H1 (cell line): Measurements from ENCODE around the gene HIPK2. TPM values are rescaled to one million over a fixed set of nuclear protein-coding genes. Genes with fewer than 3 reads are reported as not detected.

Experiments used
- CTCF ChIA-PET: fragments of 300-600 bp; sonication (Branson Sonifier 250); formaldehyde crosslinking; loops from one replicate; lab custom pipeline; 2021; ENCODE audit not compliant: partially characterized antibody; lab: Charles Lee
- POLR2A ChIA-PET: fragments of 300-600 bp; sonication (Branson Sonifier 250); formaldehyde crosslinking; loops from one replicate; lab custom pipeline; 2021; ENCODE audit warnings: inconsistent platforms; ENCODE audit not compliant: partially characterized antibody; lab: Charles Lee
- DNase-seq, 2 experiments: peaks; one replicate each; pipeline versions ENCODE4 v3.0.0 to v3.0.0-alpha.2; 2010 to 2022; ENCODE audit warnings: low spot score in 2 of 2, low read depth in 1 of 2, mixed read lengths in 1 of 2
- FAIRE-seq: peaks from 2 replicates; lab custom pipeline; 2011; peaks lifted over from hg19 to GRCh38; lab: Jason Lieb, UNC
- H2AFZ ChIP-seq: 2 replicates; pipeline ENCODE4 v1.8.1; 2012; ENCODE audit warnings: low read length, inconsistent platforms
- H2AK5ac ChIP-seq: 2 replicates; pipeline ENCODE4 v1.6.1; 2013; ENCODE audit warnings: low read depth, low read length
- H2BK120ac ChIP-seq: replicated peaks from 2 replicates; pipeline ENCODE3; 2013; ENCODE audit warnings: low read depth, low read length, inconsistent platforms
- H2BK12ac ChIP-seq: 2 replicates; pipeline ENCODE4 v1.6.1; 2013; ENCODE audit warnings: low read depth, low read length
- H2BK15ac ChIP-seq: 2 replicates; pipeline ENCODE4 v1.6.1; 2013; ENCODE audit warnings: low read length
- H2BK20ac ChIP-seq: 2 replicates; pipeline ENCODE4 v1.6.1; 2013; ENCODE audit warnings: low read length
- H2BK5ac ChIP-seq: 2 replicates; pipeline ENCODE4 v1.6.1; 2013; ENCODE audit warnings: low read depth, low read length
- H3K14ac ChIP-seq: 2 replicates; pipeline ENCODE4 v1.6.1; 2013; ENCODE audit warnings: inconsistent platforms; ENCODE audit not compliant: insufficient read length
- H3K18ac ChIP-seq: 2 replicates; pipeline ENCODE4 v1.6.1; 2013; ENCODE audit warnings: low read length; ENCODE audit errors: extremely low read depth
- H3K23ac ChIP-seq: 2 replicates; pipeline ENCODE4 v1.6.1; 2013; ENCODE audit warnings: inconsistent platforms; ENCODE audit not compliant: insufficient read length
- H3K23me2 ChIP-seq: 2 replicates; pipeline ENCODE4 v1.6.1; 2013; ENCODE audit warnings: low read depth, low read length
- H3K27ac ChIP-seq: 2 replicates; pipeline ENCODE4 v1.6.1; 2011; ENCODE audit warnings: low read depth, low read length, inconsistent platforms
- H3K27me3 ChIP-seq, 4 experiments: replicated peaks in 1 of 4; 1 replicate in 1 of 4; 2 replicates in 3 of 4; pipeline versions ENCODE4 v1.6.1 to v1.8.1; 2011 to 2013; ENCODE audit warnings: low read length in 3 of 4, mild to moderate bottlenecking in 3 of 4, inconsistent platforms in 2 of 4, mixed read lengths in 2 of 4, moderate library complexity in 1 of 4; ENCODE audit not compliant: control insufficient read depth in 3 of 4, insufficient read depth in 3 of 4; ENCODE audit errors: extremely low read depth in 1 of 4
- H3K36me3 ChIP-seq, 4 experiments: 2 replicates each; pipeline versions ENCODE4 v1.6.1 to v1.8.1; 2011 to 2013; ENCODE audit warnings: mild to moderate bottlenecking in 4 of 4, low read length in 3 of 4, moderate library complexity in 2 of 4, control low read depth in 1 of 4, inconsistent platforms in 1 of 4; ENCODE audit not compliant: insufficient read depth in 4 of 4, control insufficient read depth in 2 of 4
- H3K4ac ChIP-seq: replicated peaks from 2 replicates; pipeline ENCODE3; 2013; ENCODE audit warnings: low read length, low read depth, mixed read lengths, inconsistent platforms; ENCODE audit not compliant: insufficient read length
- H3K4me1 ChIP-seq, 4 experiments: replicated peaks in 1 of 4; 1 replicate in 1 of 4; 2 replicates in 3 of 4; pipeline versions ENCODE4 v1.6.1 to v1.8.1; 2011 to 2013; ENCODE audit warnings: low read length in 3 of 4, inconsistent platforms in 2 of 4, mixed read lengths in 1 of 4; ENCODE audit not compliant: insufficient read depth in 4 of 4, control insufficient read depth in 3 of 4
- H3K4me2 ChIP-seq, 2 experiments: 2 replicates each; pipeline versions ENCODE4 v1.6.1 to v1.8.1; 2011 to 2013; ENCODE audit warnings: low read depth in 2 of 2, low read length in 2 of 2, control low read depth in 1 of 2, inconsistent platforms in 1 of 2, mild to moderate bottlenecking in 1 of 2; ENCODE audit not compliant: insufficient read depth in 1 of 2
- H3K4me3 ChIP-seq, 4 experiments: fragments of 200-600, 300-600 bp in 1 of 4; sonication (generic), shearing (Covaris generic), sonication (Bioruptor Twin) in 1 of 4; 2 replicates each; pipeline versions ENCODE4 v1.5.1 to v1.8.1; 2011 to 2016; ENCODE audit warnings: low read length in 4 of 4, low read depth in 3 of 4, control low read depth in 2 of 4, inconsistent platforms in 2 of 4, mild to moderate bottlenecking in 2 of 4, mixed read lengths in 1 of 4, moderate library complexity in 1 of 4; ENCODE audit not compliant: insufficient read depth in 2 of 4; ENCODE audit errors: extremely low read depth in 1 of 4
- H3K56ac ChIP-seq: replicated peaks from 2 replicates; pipeline ENCODE3; 2013; ENCODE audit warnings: low read depth, mild to moderate bottlenecking, mixed read lengths, low read length, inconsistent platforms; ENCODE audit not compliant: insufficient read length
- H3K79me1 ChIP-seq: 2 replicates; pipeline ENCODE4 v1.6.1; 2013; ENCODE audit warnings: low read depth, low read length, control low read depth
- H3K79me2 ChIP-seq, 2 experiments: 2 replicates each; pipeline versions ENCODE4 v1.6.1 to v1.8.1; 2012 to 2013; ENCODE audit warnings: low read length in 2 of 2, mild to moderate bottlenecking in 2 of 2, inconsistent platforms in 1 of 2; ENCODE audit not compliant: insufficient read depth in 2 of 2, control insufficient read depth in 1 of 2
- H3K9ac ChIP-seq, 4 experiments: replicated peaks in 1 of 4; 1 replicate in 1 of 4; 2 replicates in 3 of 4; pipeline versions ENCODE4 v1.6.1 to v1.8.1; 2011 to 2013; ENCODE audit warnings: low read depth in 3 of 4, low read length in 3 of 4, control low read depth in 2 of 4, mild to moderate bottlenecking in 2 of 4, moderate library complexity in 2 of 4, inconsistent platforms in 1 of 4; ENCODE audit errors: extremely low read depth in 1 of 4
- H3K9me3 ChIP-seq, 2 experiments: 2 replicates each; pipeline versions ENCODE4 v1.6.1 to v1.8.1; 2012 to 2013; ENCODE audit warnings: mild to moderate bottlenecking in 2 of 2, moderate library complexity in 2 of 2, control low read depth in 1 of 2, inconsistent platforms in 1 of 2, low read depth in 1 of 2, low read length in 1 of 2, mixed read lengths in 1 of 2; ENCODE audit not compliant: insufficient read depth in 2 of 2
- H4K20me1 ChIP-seq, 2 experiments: replicated peaks in 1 of 2; 2 replicates each; pipeline versions ENCODE3 to v1.8.1; 2011 to 2013; ENCODE audit warnings: inconsistent platforms in 2 of 2, low read length in 2 of 2, mild to moderate bottlenecking in 1 of 2; ENCODE audit not compliant: insufficient read depth in 2 of 2, control insufficient read depth in 1 of 2
- H4K5ac ChIP-seq: 2 replicates; pipeline ENCODE4 v1.6.1; 2013; ENCODE audit warnings: low read length, low read depth, mixed read lengths, inconsistent platforms; ENCODE audit not compliant: insufficient read length
- H4K8ac ChIP-seq: 2 replicates; pipeline ENCODE4 v1.8.0; 2013; ENCODE audit warnings: mild to moderate bottlenecking, moderate library complexity, low read length, inconsistent platforms; ENCODE audit not compliant: insufficient read depth; ENCODE audit errors: extremely low read depth
- H4K91ac ChIP-seq: replicated peaks from 2 replicates; pipeline ENCODE3; 2013; ENCODE audit warnings: low read length, mixed read lengths, inconsistent platforms; ENCODE audit not compliant: insufficient read length
- BACH1 ChIP-seq: IDR thresholded peaks from 2 replicates; pipeline ENCODE4 v1.6.1; 2012; ENCODE audit warnings: low read length, improper control_type of control experiment
- CBX5 ChIP-seq: fragments of 300-800, 300-1000 bp; sonication (generic); IDR thresholded peaks from 2 replicates; pipeline ENCODE4 v1.7.1; 2016; ENCODE audit warnings: antibody characterized with exemption, low read length, low read depth
- CREB1 ChIP-seq: IDR thresholded peaks from 2 replicates; pipeline ENCODE4 v1.6.1; 2012; ENCODE audit warnings: inconsistent platforms
- EZH2 ChIP-seq: fragments of 200-600 bp; sonication (generic); IDR thresholded peaks from 2 replicates; pipeline ENCODE4 v1.7.1; 2012; ENCODE audit warnings: low read depth, mild to moderate bottlenecking, moderate library complexity, low read length, inconsistent platforms; ENCODE audit not compliant: severe bottlenecking
- KDM4A ChIP-seq: IDR thresholded peaks from one replicate; pipeline ENCODE4 v1.7.1; 2012; ENCODE audit warnings: low read depth, mild to moderate bottlenecking, moderate library complexity, low read length, inconsistent platforms; ENCODE audit not compliant: severe bottlenecking
- RXRA ChIP-seq: IDR thresholded peaks from 2 replicates; pipeline ENCODE4 v1.6.1; 2011; ENCODE audit warnings: low read depth, mild to moderate bottlenecking, low read length, moderate library complexity; ENCODE audit not compliant: insufficient read depth
- SAP30 ChIP-seq: fragments of 300-600 bp; sonication (generic); IDR thresholded peaks from 2 replicates; pipeline ENCODE4 v1.7.1; 2012; ENCODE audit warnings: low read length, moderate library complexity, mild to moderate bottlenecking, inconsistent platforms; ENCODE audit not compliant: insufficient read depth, insufficient replicate concordance
- SIN3A ChIP-seq, 2 experiments: IDR thresholded peaks in 1 of 2; conservative IDR thresholded peaks in 1 of 2; 2 replicates each; pipeline ENCODE4 v1.6.1; 2011 to 2012; ENCODE audit warnings: low read length in 2 of 2, improper control_type of control experiment in 1 of 2, low read depth in 1 of 2, mild to moderate bottlenecking in 1 of 2
- SIRT6 ChIP-seq: IDR thresholded peaks from one replicate; pipeline ENCODE4 v1.7.1; 2012; ENCODE audit warnings: low read length, inconsistent platforms
- SIX5 ChIP-seq: IDR thresholded peaks from 2 replicates; pipeline ENCODE4 v1.6.1; 2011; ENCODE audit warnings: mild to moderate bottlenecking, low read depth, low read length
- SP1 ChIP-seq: IDR thresholded peaks from 2 replicates; pipeline ENCODE4 v1.6.1; 2011; ENCODE audit warnings: low read depth, low read length
- SRF ChIP-seq: IDR thresholded peaks from 2 replicates; pipeline ENCODE4 v1.6.1; 2011; ENCODE audit warnings: mild to moderate bottlenecking, low read depth, low read length, moderate library complexity
- TCF12 ChIP-seq: IDR thresholded peaks from 2 replicates; pipeline ENCODE4 v1.6.1; 2011; ENCODE audit warnings: low read depth, mild to moderate bottlenecking, low read length
- WGBS, 2 experiments: shearing (Covaris generic) in 1 of 2; methylation state at CpG; one replicate each; pipeline versions ENCODE4 v1.1.6 to v1.1.7; 2013 to 2015; ENCODE audit warnings: low lambda C conversion rate in 2 of 2, mixed read lengths in 2 of 2, inconsistent platforms in 1 of 2, low coverage in 1 of 2, missing lambda C conversion rate in 1 of 2; ENCODE audit not compliant: insufficient replicate concordance in 2 of 2, insufficient coverage in 1 of 2, insufficient read length in 1 of 2; ENCODE audit errors: extremely low coverage in 1 of 2, missing lambda C conversion rate in 1 of 2; 5-methylcytosine and 5-hydroxymethylcytosine counted together
- polyA plus RNA-seq, 7 experiments: library from polyadenylated mRNA; depleted of rRNA in 3 of 7; stranded (reverse) in 5 of 7; unstranded in 2 of 7; fragments of >200 nt in 5 of 7; fragments of 200-250 nt in 2 of 7; gene quantifications; 1 replicate in 5 of 7; 2 replicates in 1 of 7; 4 replicates in 1 of 7; pipeline versions ENCODE4 v1.2.1 to v1.2.3, GENCODE V29; 2011 to 2013; ENCODE audit warnings: missing spikeins in 2 of 7, mixed read lengths in 2 of 7
- total RNA-seq: library from RNA; stranded (reverse); fragmentation: NEBNext Ultra II Directional; extraction: Animal tissue kit (Norgen Biotek cat#: 25700); gene quantifications from 2 replicates; pipeline ENCODE4 v1.2.1, GENCODE V29; 2021

Gene HIPK2
- total and polyA plus RNA-seq, 2 of the 8 experiments (the other 6 are each of a cell fraction or from before 2014, with no cell fraction given) = 8.3 to 24.3 TPM

GRCh38 chr7:139821349-139822105 is 43.7 kb upstream of the HIPK2 start:
- no peaks in the 10 kb centered on the region for H3K27me3 ChIP-seq
- no peak overlapping the region for H3K4me2 ChIP-seq
- ChIA-PET CTCF (interaction anchor here (0.9 to 1.5 kb wide), 3 partner anchors 9 to 184 kb away, joined by 4 read pairs; no protein-coding TSS in a partner anchor), POLR2A (no interaction called here)
- no peak overlapping the region for H3K18ac ChIP-seq
- no peak overlapping the region for H3K56ac ChIP-seq
- no peak overlapping the region for H2BK120ac ChIP-seq
- no peak overlapping the region for H2AFZ ChIP-seq
- H4K8ac ChIP-seq = no peak overlapping the region
- H3K79me2 ChIP-seq = no peaks in the 10 kb centered on the region
- H3K23me2 ChIP-seq = peaks cover 3% of the 10 kb centered on the region; the same call in 1 of the 2 replicates
- H3K23ac ChIP-seq = no peak overlapping the region
- H4K20me1 ChIP-seq = no peaks in the 10 kb centered on the region
- H4K5ac ChIP-seq = no peak overlapping the region
- no peaks in the 10 kb centered on the region for H3K79me1 ChIP-seq
- FAIRE-seq = no peak
- H3K4ac ChIP-seq = no peak overlapping the region
- H2BK5ac ChIP-seq = no peak overlapping the region
- H2BK12ac ChIP-seq = no peak overlapping the region
- no peak overlapping the region for H4K91ac ChIP-seq
- H2BK15ac ChIP-seq = no peak overlapping the region
- WGBS, 2 experiments = 88% methylated on average over 14 of the region's 14 CpGs; no CpG with 5 or more reads in 1 of the 2 experiments
- no peak overlapping the region for H3K9ac ChIP-seq
- no peak overlapping the region for H3K14ac ChIP-seq
- H2BK20ac ChIP-seq = no peak overlapping the region
- H3K4me1 ChIP-seq = no peaks in the 10 kb centered on the region
- H3K27ac ChIP-seq = no peak overlapping the region
- no peaks in the 10 kb centered on the region; a peak in 1 of 4 replicates for H3K9me3 ChIP-seq
- DNase-seq = no peak
- H3K4me3 ChIP-seq = no peak overlapping the region
- H3K36me3 ChIP-seq = no peaks in the 10 kb centered on the region
- H2AK5ac ChIP-seq = no peak overlapping the region
- no peak for TF ChIP-seq SIN3A (conservative IDR thresholded peaks at IDR 0.05 in 1 of 2, IDR thresholded peaks at IDR 0.05 in 1 of 2; ENCODE audit: low read depth in 1 of 2, low read length in 2 of 2)
- TF ChIP-seq KDM4A = no peak
- no peak for TF ChIP-seq SIRT6
- TF ChIP-seq RXRA = no peak
- TF ChIP-seq CBX5 = no peak
- TF ChIP-seq SIX5 = no peak
- no peak for TF ChIP-seq TCF12
- TF ChIP-seq CREB1 = no peak
- no peak for TF ChIP-seq BACH1
- no peak for TF ChIP-seq SP1
- TF ChIP-seq SAP30 = no peak
- no peak for TF ChIP-seq SRF
- TF ChIP-seq EZH2 = no peak
